Measurements from ENCODE around the gene GUCY2C.

The GUCY2C gene

DNA sequence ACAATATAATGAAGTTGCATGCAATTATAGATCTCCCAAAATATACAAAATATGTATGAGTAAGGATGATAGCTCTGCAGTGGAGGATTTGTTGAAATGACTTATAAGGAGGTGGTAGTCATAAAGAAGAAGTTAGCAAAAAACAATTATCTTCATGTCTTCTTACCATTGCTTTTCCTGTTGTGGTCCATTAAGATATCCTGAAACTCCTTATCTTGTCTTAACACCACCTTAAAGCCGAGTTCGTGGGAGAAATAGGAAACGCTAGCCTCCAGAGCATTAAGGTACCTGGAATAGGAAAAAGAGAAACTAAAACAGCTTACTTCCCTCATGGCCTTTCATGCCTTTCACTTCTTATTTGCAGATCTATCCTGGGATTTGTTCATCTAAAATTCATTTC, 15.2 kb downstream of the GUCY2C start:
- DNase-seq = no peak

GRCh38 chr12:14678547-14679150, 17.8 kb downstream of the GUCY2C start:
- DNase-seq = no peak

GRCh38 chr12:14668591-14668990, 27.8 kb downstream of the GUCY2C start:
- no peak for DNase-seq

- DNase-seq = no peak
These were observed 30.7 kb downstream of the GUCY2C start for GRCh38 chr12:14665354-14666348.

GRCh38 chr12:14664434-14665023, 31.9 kb downstream of the GUCY2C start:
- DNase-seq = no peak

DNA sequence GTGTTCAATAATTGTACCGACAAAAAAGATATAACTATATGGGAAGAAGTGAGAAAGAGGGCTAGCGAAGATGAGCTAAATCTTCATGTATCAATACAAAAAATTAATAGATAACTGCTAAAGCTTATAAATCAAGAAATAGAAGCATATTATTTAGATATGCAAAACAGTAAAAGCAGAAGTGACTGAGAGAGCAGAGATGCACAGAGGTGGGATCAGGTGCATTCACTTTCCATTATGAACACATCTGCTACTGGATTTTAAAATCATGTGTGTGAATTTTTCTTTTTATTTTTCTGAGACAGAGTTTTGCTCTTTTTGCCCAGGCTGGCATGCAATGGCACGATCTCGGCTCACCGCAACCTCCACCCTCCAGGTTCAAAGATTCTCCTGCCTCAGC, 33.4 kb downstream of the GUCY2C start:
- no peak for DNase-seq

- no peak for DNase-seq
These were observed 39.6 kb downstream of the GUCY2C start for GRCh38 chr12:14656846-14657245.

DNA sequence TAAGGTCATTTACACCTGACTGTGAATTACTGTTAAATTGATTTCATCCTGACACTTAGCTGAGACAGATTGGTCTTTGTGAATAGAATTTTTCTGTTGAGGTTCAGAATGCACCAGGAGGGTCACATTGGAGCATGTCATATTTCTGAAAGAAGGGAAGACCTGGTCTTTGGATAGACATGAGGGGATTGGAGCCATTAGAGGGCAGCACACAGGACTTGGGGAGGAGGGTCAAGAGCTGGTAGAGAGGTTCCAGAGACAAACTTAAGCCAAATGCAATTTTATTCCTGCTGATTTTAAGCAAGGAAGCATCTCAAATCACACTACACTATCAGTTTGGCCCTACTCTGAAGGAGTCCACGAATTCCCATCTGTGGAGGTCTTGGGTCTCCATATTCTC, 41.1 kb downstream of the GUCY2C start:
- no peak for DNase-seq

DNA sequence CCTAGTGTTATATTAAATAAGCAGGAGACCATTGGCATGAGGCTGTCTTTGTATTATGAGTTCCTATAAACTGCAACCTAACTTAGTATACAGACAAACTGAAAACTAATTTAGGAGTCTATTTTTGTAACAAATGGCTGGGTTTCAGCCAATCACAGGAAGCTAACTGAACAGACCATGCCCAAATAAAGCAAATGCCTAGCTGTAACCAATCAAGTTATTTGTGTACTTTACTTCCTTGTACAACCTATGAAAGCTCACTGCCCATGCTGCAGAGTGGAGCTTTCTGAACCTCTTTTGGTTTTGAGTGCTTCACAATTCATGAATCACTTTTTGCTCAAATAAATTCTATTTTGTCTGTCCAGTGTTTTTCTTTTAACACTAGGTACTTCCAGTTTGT, 41.6 kb downstream of the GUCY2C start:
- DNase-seq = no peak

DNA sequence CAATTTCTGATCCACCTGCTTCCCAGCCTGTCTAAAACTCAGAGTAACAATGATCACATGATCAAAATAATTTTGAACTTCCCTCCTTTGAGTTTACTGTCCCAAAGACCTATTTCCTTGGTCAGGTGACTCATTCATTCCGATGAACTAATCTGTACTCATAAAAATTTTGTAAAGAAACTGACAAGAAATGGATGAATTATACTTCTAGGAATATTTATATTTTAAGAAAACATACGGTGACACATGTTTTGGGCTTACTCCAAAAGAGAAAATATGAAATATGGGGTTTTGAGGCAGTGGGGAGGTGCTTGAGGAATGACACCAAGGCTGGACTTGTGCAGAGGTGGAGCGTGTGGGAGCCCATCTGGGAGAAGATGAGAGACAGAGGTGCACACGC, 42.0 kb downstream of the GUCY2C start:
- no peak for DNase-seq

- no peak for DNase-seq
These were observed 43.9 kb downstream of the GUCY2C start for GRCh38 chr12:14652483-14652882.

- DNase-seq = no peak
These were observed 45.0 kb downstream of the GUCY2C start for GRCh38 chr12:14651371-14651770.

- no peak for DNase-seq
These were observed 45.6 kb downstream of the GUCY2C start for GRCh38 chr12:14650789-14651188.

GRCh38 chr12:14647028-14647750, 49.2 kb downstream of the GUCY2C start:
- DNase-seq = no peak

DNA sequence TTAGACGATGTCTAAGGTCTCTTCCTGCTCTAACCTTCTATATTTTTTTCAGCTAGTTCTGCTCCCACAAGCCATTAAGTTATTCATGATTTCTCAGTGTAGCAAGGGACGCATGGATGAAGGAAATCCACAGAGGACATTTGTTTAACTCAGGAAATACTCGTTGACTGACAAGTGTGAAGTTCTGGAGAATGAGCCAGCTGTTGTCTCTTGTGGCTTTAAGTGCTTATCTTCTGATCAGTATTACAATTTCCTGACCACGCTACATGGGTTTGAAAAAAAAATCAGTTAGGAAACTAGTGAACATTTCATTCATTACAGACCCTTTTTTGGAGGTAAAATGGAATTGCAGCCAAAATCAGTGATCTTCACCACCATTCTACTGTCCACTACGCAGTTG, 53.1 kb downstream of the GUCY2C start:
- no peak for DNase-seq

GRCh38 chr12:14638066-14638465, 58.3 kb downstream of the GUCY2C start:
- DNase-seq = no peak

DNA sequence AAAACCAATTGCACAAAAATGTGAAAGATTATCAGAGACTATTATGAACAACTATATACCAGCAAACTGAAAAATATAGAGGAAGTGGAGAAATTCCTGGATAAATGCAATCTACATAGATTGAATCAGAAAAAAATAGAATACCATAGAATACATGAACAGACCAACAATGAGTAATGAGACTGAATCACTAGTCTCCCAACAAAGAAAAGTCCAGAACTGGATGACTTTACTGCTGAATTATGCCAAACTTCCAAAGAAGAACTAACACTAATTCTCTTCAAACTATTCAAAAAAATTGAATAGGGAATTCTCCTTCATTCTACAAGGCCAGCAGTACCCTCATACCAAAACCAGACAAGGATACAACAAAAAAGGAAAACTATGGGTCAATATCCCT, 60.6 kb downstream of the GUCY2C start:
- DNase-seq = no peak

DNA sequence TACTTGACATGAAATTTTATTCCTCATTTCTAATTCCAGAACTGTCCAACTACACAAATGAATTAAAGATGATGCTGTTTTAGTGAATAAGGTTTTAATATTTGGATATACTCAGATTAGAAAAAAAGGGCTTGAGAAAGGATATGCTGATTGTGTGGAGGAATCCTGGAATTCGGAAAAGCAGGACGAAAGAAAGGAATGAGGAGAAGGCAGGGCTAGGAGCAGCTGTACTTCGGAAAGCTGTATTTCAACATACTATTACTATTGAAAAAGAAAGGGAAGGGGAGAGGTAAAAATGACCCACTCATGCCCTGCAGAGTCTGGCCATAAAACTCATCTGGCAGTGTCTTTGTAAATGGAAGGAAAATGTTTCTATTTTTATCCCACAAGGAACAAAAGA, 65.6 kb downstream of the GUCY2C start:
- DNase-seq = no peak

DNA sequence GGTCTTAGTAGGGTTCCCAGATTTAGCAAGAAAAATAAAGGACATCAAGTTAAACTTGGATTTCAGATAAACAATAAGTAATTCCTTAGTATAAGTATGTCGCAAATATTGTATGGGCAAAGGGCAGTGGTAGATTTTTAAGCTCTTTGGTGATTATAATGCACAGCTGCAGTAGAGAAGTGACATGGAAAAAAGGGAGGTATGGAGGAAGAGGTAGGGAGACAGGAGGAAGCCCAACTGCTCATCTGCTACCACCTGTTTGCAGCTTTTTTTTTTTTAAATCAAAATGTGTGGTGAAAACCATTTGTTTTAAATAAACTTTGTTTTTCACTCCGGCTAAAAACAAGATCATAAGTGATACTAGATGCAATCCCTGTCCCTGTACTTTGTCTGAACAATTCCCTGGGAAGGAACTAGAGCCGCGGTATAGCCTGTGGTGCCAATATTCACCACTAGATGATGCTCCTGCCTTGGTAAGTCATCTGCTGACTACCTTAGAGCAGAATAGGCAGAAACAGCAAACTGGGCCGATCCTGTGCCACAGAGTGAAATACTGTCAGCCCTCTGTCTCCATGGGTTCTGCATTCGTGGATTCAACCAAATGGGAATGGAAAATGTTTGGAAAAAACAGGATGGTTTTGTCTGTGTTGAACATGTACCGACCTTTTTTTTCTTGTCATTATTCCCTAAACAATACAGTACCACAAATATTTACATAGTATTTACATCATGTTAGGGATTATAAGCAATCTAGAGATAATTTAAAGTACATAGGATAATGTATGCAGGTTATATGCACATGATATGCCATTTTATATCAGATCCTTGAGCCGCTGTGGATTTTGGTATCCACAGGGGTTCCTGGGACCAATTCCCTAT, 66.3 kb downstream of the GUCY2C start:
- DNase-seq = no peak

DNA sequence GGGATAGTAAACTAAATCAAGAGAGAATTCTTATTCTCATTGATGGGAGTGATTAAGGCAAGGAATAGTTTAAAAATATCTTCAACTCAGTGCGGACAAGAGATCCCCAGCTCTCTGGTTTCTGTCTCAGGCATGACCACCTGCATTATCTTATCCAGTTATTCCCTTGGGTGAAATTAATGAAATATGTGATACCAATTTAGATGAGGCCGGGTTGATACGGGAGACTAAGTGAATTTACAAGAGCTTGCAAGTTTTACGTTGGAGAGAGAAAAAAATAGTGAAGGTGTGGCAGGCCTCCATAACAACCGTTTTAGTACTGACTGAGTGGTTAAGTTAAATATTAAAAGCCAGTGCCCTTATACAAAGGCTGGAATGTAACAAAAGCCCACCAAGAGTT, 67.6 kb downstream of the GUCY2C start:
- DNase-seq = no peak

- DNase-seq = no peak
These were observed 74.6 kb downstream of the GUCY2C start for GRCh38 chr12:14621826-14622225.
